HEK293 (cell line): ENCODE data around the gene SPATA4.

Source experiments
- CTCF ChIA-PET: fragments of 350-600 bp; formaldehyde crosslinking; extraction: SDS; loops from one replicate; lab custom pipeline; 2021; ENCODE audit warnings: antibody characterized with exemption; lab: Yijun Ruan, JAX
- POLR2A ChIA-PET: fragments of 300-600 bp; formaldehyde crosslinking; extraction: SDS; loops from one replicate; lab custom pipeline; 2020; ENCODE audit warnings: antibody characterized with exemption, inconsistent platforms; lab: Yijun Ruan, JAX
- H3K27ac ChIP-seq: fragments of 200-500 bp; sonication (Bioruptor generic); 2 replicates; pipeline ENCODE4 v1.5.1; 2014; ENCODE audit warnings: low read depth, low read length, control low read depth, inconsistent platforms; ENCODE audit errors: extremely low read depth
- H3K36me3 ChIP-seq, 2 experiments: fragments of 200-500 bp in 1 of 2; sonication (Bioruptor generic) in 1 of 2; 1 replicate in 1 of 2; 2 replicates in 1 of 2; pipeline ENCODE4 v1.5.1; 2014 to 2017; ENCODE audit warnings: inconsistent platforms in 2 of 2, low read length in 2 of 2; ENCODE audit not compliant: control insufficient read depth in 2 of 2, insufficient read depth in 1 of 2
- H3K4me1 ChIP-seq: fragments of 200-500 bp; sonication (Bioruptor generic); 2 replicates; pipeline ENCODE4 v1.5.1; 2014; ENCODE audit warnings: mild to moderate bottlenecking, low read length, inconsistent platforms; ENCODE audit not compliant: control insufficient read depth, insufficient read depth
- H3K4me3 ChIP-seq: 2 replicates; pipeline ENCODE4 v1.5.1; 2011; ENCODE audit warnings: low read depth, mild to moderate bottlenecking, control low read depth, low read length, moderate library complexity
- H3K9me3 ChIP-seq: fragments of 200-500 bp; sonication (Bioruptor generic); 2 replicates; pipeline ENCODE4 v1.5.1; 2014; ENCODE audit warnings: low read depth, low read length, inconsistent platforms; ENCODE audit not compliant: control insufficient read depth, insufficient read depth
- OSR2 ChIP-seq: fragments of 450-650 bp; formaldehyde crosslinking; IDR thresholded peaks from 2 replicates; pipeline ENCODE4 v1.5.1; 2016; ENCODE audit warnings: missing biosample characterization, missing genetic modification characterization
- RBAK ChIP-seq: fragments of 450-650 bp; formaldehyde crosslinking; IDR thresholded peaks from 2 replicates; pipeline ENCODE4 v1.5.1; 2016; ENCODE audit warnings: missing biosample characterization, missing genetic modification characterization
- SALL2 ChIP-seq: fragments of 450-650 bp; formaldehyde crosslinking; IDR thresholded peaks from 2 replicates; pipeline ENCODE4 v1.5.0; 2017; ENCODE audit warnings: missing biosample characterization, mild to moderate bottlenecking, missing genetic modification characterization, borderline replicate concordance
- SP3 ChIP-seq: fragments of 450-650 bp; formaldehyde crosslinking; IDR thresholded peaks from 2 replicates; pipeline ENCODE4 v1.5.1; 2016; ENCODE audit warnings: missing biosample characterization, missing genetic modification characterization
- TRIM28 ChIP-seq: IDR thresholded peaks from 2 replicates; pipeline ENCODE4 v1.6.1; 2011; ENCODE audit warnings: low read length, control low read depth, borderline replicate concordance
- ZFP3 ChIP-seq: fragments of 450-650 bp; formaldehyde crosslinking; IDR thresholded peaks from 2 replicates; pipeline ENCODE4 v1.5.1; 2016; ENCODE audit warnings: low read depth, missing biosample characterization, missing genetic modification characterization
- ZNF169 ChIP-seq: fragments of 450-650 bp; formaldehyde crosslinking; IDR thresholded peaks from 2 replicates; pipeline ENCODE4 v1.5.1; 2016; ENCODE audit warnings: missing biosample characterization, missing genetic modification characterization
- ZNF221 ChIP-seq: fragments of 450-650 bp; formaldehyde crosslinking; IDR thresholded peaks from 2 replicates; pipeline ENCODE4 v1.5.1; 2017; ENCODE audit warnings: missing biosample characterization, missing genetic modification characterization, borderline replicate concordance
- ZNF239 ChIP-seq: fragments of 450-650 bp; formaldehyde crosslinking; IDR thresholded peaks from 2 replicates; pipeline ENCODE4 v1.5.1; 2016; ENCODE audit warnings: missing biosample characterization, missing genetic modification characterization
- ZNF248 ChIP-seq: fragments of 450-650 bp; formaldehyde crosslinking; IDR thresholded peaks from 2 replicates; pipeline ENCODE4 v1.5.1; 2017; ENCODE audit warnings: missing biosample characterization, missing genetic modification characterization
- ZNF274 ChIP-seq, 2 experiments: fragments of 200-500 bp in 1 of 2; fragments of 450-650 bp in 1 of 2; sonication (Bioruptor generic) in 1 of 2; formaldehyde crosslinking in 1 of 2; IDR thresholded peaks; 2 replicates each; pipeline versions ENCODE4 v1.5.1 to v1.6.1; 2014 to 2016; ENCODE audit warnings: borderline replicate concordance in 1 of 2, inconsistent platforms in 1 of 2, low read length in 1 of 2, missing biosample characterization in 1 of 2, missing genetic modification characterization in 1 of 2
- ZNF501 ChIP-seq: fragments of 450-650 bp; formaldehyde crosslinking; IDR thresholded peaks from 2 replicates; pipeline ENCODE4 v1.5.1; 2016; ENCODE audit warnings: missing biosample characterization, missing genetic modification characterization
- ZNF585B ChIP-seq: fragments of 450-650 bp; formaldehyde crosslinking; IDR thresholded peaks from 2 replicates; pipeline ENCODE4 v1.5.1; 2016; ENCODE audit warnings: missing biosample characterization, missing genetic modification characterization
- ZNF596 ChIP-seq: fragments of 450-650 bp; IDR thresholded peaks from 2 replicates; pipeline ENCODE4 v1.5.0; 2018; ENCODE audit warnings: missing biosample characterization, mild to moderate bottlenecking, missing genetic modification characterization, moderate library complexity
- ZNF670 ChIP-seq: fragments of 450-650 bp; formaldehyde crosslinking; IDR thresholded peaks from 2 replicates; pipeline ENCODE4 v1.5.1; 2016; ENCODE audit warnings: missing biosample characterization, missing genetic modification characterization, low read depth
- ZNF776 ChIP-seq: fragments of 450-650 bp; formaldehyde crosslinking; IDR thresholded peaks from 2 replicates; pipeline ENCODE4 v1.5.0; 2017; ENCODE audit warnings: missing biosample characterization, missing genetic modification characterization, borderline replicate concordance
- ZNF837 ChIP-seq: fragments of 450-650 bp; formaldehyde crosslinking; IDR thresholded peaks from 2 replicates; pipeline ENCODE4 v1.5.1; 2016; ENCODE audit warnings: missing biosample characterization, missing genetic modification characterization
- TF ChIP-seq, protein P1 (sequence below): sonication (generic); formaldehyde crosslinking; IDR thresholded peaks from 2 replicates; pipeline ENCODE4 v1.8.1; 2022; ENCODE audit warnings: mild to moderate bottlenecking, moderate library complexity, missing genetic modification reagents
- TF ChIP-seq, protein P2 (sequence below): fragments of 450-650 bp; formaldehyde crosslinking; IDR thresholded peaks from 2 replicates; pipeline ENCODE4 v1.5.0; 2017; ENCODE audit warnings: missing biosample characterization, missing genetic modification characterization, borderline replicate concordance
- TF ChIP-seq, protein P3 (sequence below): fragments of 450-650 bp; formaldehyde crosslinking; IDR thresholded peaks from 2 replicates; pipeline ENCODE4 v1.5.1; 2016; ENCODE audit warnings: missing biosample characterization, missing genetic modification characterization
- TF ChIP-seq, protein P4 (sequence below): fragments of 450-650 bp; formaldehyde crosslinking; IDR thresholded peaks from 2 replicates; pipeline ENCODE4 v1.5.1; 2016; ENCODE audit warnings: missing biosample characterization, missing genetic modification characterization
- TF ChIP-seq, protein P5 (sequence below): fragments of 450-650 bp; formaldehyde crosslinking; IDR thresholded peaks from 2 replicates; pipeline ENCODE4 v1.5.1; 2016; ENCODE audit warnings: missing biosample characterization, missing genetic modification characterization
- TF ChIP-seq, protein P6 (sequence below): fragments of 450-650 bp; formaldehyde crosslinking; IDR thresholded peaks from 2 replicates; pipeline ENCODE4 v1.5.1; 2016; ENCODE audit warnings: missing biosample characterization, missing genetic modification characterization

The SPATA4 gene

GRCh38 chr4:176142253-176142652, 53.1 kb downstream of the SPATA4 start (continued):
- TF ChIP-seq, protein P1, sequence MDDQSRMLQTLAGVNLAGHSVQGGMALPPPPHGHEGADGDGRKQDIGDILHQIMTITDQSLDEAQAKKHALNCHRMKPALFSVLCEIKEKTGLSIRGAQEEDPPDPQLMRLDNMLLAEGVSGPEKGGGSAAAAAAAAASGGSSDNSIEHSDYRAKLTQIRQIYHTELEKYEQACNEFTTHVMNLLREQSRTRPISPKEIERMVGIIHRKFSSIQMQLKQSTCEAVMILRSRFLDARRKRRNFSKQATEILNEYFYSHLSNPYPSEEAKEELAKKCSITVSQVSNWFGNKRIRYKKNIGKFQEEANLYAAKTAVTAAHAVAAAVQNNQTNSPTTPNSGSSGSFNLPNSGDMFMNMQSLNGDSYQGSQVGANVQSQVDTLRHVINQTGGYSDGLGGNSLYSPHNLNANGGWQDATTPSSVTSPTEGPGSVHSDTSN (CRISPR knock-in tag), result no peak
- no peak for TF ChIP-seq ZNF837 (tag by site-specific recombination)
- TF ChIP-seq ZNF169, result no peak

DNA sequence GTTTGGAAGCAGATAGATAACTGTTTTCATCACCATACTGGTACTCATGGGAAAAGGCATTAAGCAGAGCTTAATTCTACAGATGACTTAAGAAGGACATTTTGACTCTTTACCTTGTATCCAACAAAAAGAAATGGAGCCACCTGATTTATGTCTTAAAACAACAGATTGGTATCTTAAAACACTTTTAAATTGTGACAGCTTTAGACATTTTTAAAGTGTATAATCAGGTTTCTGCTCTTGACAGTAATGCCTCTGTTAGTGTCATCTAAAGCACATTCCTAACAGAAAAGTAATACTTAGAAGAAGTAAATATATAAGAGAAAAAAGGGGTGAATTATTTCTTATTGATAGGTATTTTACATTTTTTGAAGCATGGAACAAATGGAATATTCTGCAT, 55.9 kb downstream of the SPATA4 start:
- H3K9me3 ChIP-seq, result no peaks in the 10 kb centered on the region
- H3K36me3 ChIP-seq, result no peaks in the 10 kb centered on the region
- no peak overlapping the region for H3K4me3 ChIP-seq
- TF ChIP-seq, protein P2, sequence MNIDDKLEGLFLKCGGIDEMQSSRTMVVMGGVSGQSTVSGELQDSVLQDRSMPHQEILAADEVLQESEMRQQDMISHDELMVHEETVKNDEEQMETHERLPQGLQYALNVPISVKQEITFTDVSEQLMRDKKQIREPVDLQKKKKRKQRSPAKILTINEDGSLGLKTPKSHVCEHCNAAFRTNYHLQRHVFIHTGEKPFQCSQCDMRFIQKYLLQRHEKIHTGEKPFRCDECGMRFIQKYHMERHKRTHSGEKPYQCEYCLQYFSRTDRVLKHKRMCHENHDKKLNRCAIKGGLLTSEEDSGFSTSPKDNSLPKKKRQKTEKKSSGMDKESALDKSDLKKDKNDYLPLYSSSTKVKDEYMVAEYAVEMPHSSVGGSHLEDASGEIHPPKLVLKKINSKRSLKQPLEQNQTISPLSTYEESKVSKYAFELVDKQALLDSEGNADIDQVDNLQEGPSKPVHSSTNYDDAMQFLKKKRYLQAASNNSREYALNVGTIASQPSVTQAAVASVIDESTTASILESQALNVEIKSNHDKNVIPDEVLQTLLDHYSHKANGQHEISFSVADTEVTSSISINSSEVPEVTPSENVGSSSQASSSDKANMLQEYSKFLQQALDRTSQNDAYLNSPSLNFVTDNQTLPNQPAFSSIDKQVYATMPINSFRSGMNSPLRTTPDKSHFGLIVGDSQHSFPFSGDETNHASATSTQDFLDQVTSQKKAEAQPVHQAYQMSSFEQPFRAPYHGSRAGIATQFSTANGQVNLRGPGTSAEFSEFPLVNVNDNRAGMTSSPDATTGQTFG (tag by site-specific recombination), result no peak
- TF ChIP-seq ZNF221 (tag by site-specific recombination) (no peak), TRIM28 (no peak), ZNF776 (tag by site-specific recombination) (no peak), ZNF239 (tag by site-specific recombination) (no peak), ZNF670 (no peak), ZFP3 (no peak), SP3 (tag by site-specific recombination) (no peak), ZNF248 (tag by site-specific recombination) (no peak)
- TF ChIP-seq, protein P3, sequence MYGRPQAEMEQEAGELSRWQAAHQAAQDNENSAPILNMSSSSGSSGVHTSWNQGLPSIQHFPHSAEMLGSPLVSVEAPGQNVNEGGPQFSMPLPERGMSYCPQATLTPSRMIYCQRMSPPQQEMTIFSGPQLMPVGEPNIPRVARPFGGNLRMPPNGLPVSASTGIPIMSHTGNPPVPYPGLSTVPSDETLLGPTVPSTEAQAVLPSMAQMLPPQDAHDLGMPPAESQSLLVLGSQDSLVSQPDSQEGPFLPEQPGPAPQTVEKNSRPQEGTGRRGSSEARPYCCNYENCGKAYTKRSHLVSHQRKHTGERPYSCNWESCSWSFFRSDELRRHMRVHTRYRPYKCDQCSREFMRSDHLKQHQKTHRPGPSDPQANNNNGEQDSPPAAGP (tag by site-specific recombination), result no peak
- TF ChIP-seq, protein P4, sequence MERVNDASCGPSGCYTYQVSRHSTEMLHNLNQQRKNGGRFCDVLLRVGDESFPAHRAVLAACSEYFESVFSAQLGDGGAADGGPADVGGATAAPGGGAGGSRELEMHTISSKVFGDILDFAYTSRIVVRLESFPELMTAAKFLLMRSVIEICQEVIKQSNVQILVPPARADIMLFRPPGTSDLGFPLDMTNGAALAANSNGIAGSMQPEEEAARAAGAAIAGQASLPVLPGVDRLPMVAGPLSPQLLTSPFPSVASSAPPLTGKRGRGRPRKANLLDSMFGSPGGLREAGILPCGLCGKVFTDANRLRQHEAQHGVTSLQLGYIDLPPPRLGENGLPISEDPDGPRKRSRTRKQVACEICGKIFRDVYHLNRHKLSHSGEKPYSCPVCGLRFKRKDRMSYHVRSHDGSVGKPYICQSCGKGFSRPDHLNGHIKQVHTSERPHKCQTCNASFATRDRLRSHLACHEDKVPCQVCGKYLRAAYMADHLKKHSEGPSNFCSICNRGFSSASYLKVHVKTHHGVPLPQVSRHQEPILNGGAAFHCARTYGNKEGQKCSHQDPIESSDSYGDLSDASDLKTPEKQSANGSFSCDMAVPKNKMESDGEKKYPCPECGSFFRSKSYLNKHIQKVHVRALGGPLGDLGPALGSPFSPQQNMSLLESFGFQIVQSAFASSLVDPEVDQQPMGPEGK (tag by site-specific recombination), result no peak
- TF ChIP-seq, protein P5, sequence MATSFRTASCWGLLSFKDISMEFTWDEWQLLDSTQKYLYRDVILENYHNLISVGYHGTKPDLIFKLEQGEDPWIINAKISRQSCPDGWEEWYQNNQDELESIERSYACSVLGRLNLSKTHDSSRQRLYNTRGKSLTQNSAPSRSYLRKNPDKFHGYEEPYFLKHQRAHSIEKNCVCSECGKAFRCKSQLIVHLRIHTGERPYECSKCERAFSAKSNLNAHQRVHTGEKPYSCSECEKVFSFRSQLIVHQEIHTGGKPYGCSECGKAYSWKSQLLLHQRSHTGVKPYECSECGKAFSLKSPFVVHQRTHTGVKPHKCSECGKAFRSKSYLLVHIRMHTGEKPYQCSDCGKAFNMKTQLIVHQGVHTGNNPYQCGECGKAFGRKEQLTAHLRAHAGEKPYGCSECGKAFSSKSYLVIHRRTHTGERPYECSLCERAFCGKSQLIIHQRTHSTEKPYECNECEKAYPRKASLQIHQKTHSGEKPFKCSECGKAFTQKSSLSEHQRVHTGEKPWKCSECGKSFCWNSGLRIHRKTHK (tag by site-specific recombination), result no peak
- ChIA-PET CTCF (no interaction called here), POLR2A (no interaction called here)
- no peaks in the 10 kb centered on the region for H3K4me1 ChIP-seq
- no peak overlapping the region for H3K27ac ChIP-seq

GRCh38 chr4:176137631-176138030, 57.8 kb downstream of the SPATA4 start:
- POLR2A ChIA-PET, result no interaction called here
- CTCF ChIA-PET, result no interaction called here
- Histone ChIP-seq H3K9me3 (no peaks in the 10 kb centered on the region), H3K27ac (no peak overlapping the region), H3K4me3 (no peak overlapping the region), H3K4me1 (no peaks in the 10 kb centered on the region), H3K36me3 (no peaks in the 10 kb centered on the region)
- TF ChIP-seq ZNF596 (tag by site-specific recombination), result no peak
- TF ChIP-seq RBAK (tag by site-specific recombination), result no peak
- no peak for TF ChIP-seq ZNF585B (tag by site-specific recombination)
- TF ChIP-seq ZNF274 (IDR thresholded peaks at IDR 0.05; ENCODE audit: low read length), result no peak
- no peak for TF ChIP-seq ZNF274 (tag by site-specific recombination; IDR thresholded peaks at IDR 0.05; ENCODE audit: borderline replicate concordance)
- TF ChIP-seq OSR2, result no peak
- TF ChIP-seq ZNF501 (tag by site-specific recombination), result no peak
- TF ChIP-seq, protein P6, sequence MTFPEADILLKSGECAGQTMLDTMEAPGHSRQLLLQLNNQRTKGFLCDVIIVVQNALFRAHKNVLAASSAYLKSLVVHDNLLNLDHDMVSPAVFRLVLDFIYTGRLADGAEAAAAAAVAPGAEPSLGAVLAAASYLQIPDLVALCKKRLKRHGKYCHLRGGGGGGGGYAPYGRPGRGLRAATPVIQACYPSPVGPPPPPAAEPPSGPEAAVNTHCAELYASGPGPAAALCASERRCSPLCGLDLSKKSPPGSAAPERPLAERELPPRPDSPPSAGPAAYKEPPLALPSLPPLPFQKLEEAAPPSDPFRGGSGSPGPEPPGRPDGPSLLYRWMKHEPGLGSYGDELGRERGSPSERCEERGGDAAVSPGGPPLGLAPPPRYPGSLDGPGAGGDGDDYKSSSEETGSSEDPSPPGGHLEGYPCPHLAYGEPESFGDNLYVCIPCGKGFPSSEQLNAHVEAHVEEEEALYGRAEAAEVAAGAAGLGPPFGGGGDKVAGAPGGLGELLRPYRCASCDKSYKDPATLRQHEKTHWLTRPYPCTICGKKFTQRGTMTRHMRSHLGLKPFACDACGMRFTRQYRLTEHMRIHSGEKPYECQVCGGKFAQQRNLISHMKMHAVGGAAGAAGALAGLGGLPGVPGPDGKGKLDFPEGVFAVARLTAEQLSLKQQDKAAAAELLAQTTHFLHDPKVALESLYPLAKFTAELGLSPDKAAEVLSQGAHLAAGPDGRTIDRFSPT (tag by site-specific recombination), result no peak
- TF ChIP-seq SALL2 (tag by site-specific recombination), result no peak
